GM12892 (cell line): Measurements from ENCODE around the gene FBLN2.

Experiments
- DNase-seq: peaks from one replicate; pipeline ENCODE4 v3.0.0; 2011; ENCODE audit not compliant: insufficient read length
- FAIRE-seq: peaks from 2 replicates; lab custom pipeline; 2011; peaks lifted over from hg19 to GRCh38; lab: Jason Lieb, UNC
- POLR2A ChIP-seq: IDR thresholded peaks from 2 replicates; pipeline ENCODE4 v1.6.1; 2011; ENCODE audit warnings: low read depth, low read length, control low read depth
- POLR2AphosphoS5 ChIP-seq: IDR thresholded peaks from 2 replicates; pipeline ENCODE4 v1.6.1; 2011; ENCODE audit warnings: low read depth, low read length, control low read depth
- TAF1 ChIP-seq: IDR thresholded peaks from 2 replicates; pipeline ENCODE4 v1.6.1; 2011; ENCODE audit warnings: low read depth, mild to moderate bottlenecking, control low read depth, low read length, borderline replicate concordance

FBLN2 gene

DNA sequence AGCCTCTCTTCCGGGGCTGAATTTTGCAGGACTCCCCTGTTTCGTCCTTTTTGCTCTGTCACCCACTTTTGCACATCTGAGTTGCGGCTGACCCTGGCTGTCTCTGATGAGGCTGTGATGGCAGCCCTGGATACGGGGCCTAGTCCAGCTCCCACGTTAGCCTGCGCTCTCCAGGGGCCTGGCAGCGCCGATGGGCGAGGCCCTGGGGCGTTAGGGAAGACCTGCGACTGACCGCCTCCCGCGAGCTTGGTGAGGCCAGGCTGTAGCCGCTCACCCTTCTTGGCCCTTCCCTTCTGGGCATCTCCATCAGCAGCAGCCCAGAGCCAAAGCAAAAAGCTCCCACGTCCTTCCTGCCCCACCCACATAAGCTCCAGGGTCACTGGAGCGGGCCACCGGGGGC lies 85.2 kb downstream of the FBLN2 start:
- TF ChIP-seq POLR2A (no peak), TAF1 (no peak), POLR2AphosphoS5 (no peak)

GRCh38 chr3:13634615-13635014 lies 85.7 kb downstream of the FBLN2 start:
- FAIRE-seq (no peak), DNase-seq (no peak)
- no peak for TF ChIP-seq POLR2A
- TF ChIP-seq POLR2AphosphoS5: no peak
- no peak for TF ChIP-seq TAF1

More for the DNA sequence above, 85.2 kb downstream of the FBLN2 start:
- DNase-seq (no peak), FAIRE-seq (no peak)

GRCh38 chr3:13636186-13636585 lies 87.3 kb downstream of the FBLN2 start:
- FAIRE-seq: no peak
- no peak for TF ChIP-seq POLR2A
- TF ChIP-seq TAF1: no peak
- no peak for TF ChIP-seq POLR2AphosphoS5
- no peak for DNase-seq

DNA sequence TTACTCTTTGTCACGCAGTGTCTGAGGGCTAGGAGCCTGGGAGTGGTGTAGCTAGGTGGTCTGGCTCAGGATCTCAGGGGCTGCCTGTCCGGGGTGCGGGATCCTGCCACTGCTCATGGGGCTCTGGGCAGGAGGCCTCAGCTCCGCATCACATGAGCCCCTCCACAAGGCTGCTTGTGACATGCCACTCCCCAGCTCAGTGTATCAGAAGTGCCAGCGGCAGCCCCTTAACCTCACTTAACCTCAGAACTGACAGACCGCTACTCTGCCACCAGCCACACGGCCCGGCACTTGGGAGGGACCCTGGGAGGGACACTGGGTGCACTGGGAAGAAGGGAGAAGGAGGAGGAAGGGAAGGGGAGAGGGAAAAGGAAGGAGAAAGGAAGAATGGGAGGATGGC lies 87.9 kb downstream of the FBLN2 start:
- no peak for FAIRE-seq
- DNase-seq: no peak
- TF ChIP-seq POLR2AphosphoS5: no peak
- no peak for TF ChIP-seq POLR2A
- no peak for TF ChIP-seq TAF1

GRCh38 chr3:13637311-13637891 lies 88.5 kb downstream of the FBLN2 start:
- DNase-seq (no peak), FAIRE-seq (no peak)
- TF ChIP-seq POLR2AphosphoS5 (no peak), TAF1 (no peak), POLR2A (no peak)

- TF ChIP-seq POLR2AphosphoS5 (no peak), POLR2A (no peak), TAF1 (no peak)
- DNase-seq (no peak), FAIRE-seq (no peak)
These were observed 89.0 kb downstream of the FBLN2 start for GRCh38 chr3:13637953-13638352.

- DNase-seq: no peak
- FAIRE-seq: no peak
- TF ChIP-seq TAF1 (no peak), POLR2AphosphoS5 (no peak), POLR2A (no peak)
These were observed 90.0 kb downstream of the FBLN2 start for GRCh38 chr3:13638927-13639326.

- no peak for DNase-seq
- no peak for FAIRE-seq
- TF ChIP-seq POLR2A (no peak), POLR2AphosphoS5 (no peak)
These were observed 93.7 kb downstream of the FBLN2 start for GRCh38 chr3:13642597-13642996.

DNA sequence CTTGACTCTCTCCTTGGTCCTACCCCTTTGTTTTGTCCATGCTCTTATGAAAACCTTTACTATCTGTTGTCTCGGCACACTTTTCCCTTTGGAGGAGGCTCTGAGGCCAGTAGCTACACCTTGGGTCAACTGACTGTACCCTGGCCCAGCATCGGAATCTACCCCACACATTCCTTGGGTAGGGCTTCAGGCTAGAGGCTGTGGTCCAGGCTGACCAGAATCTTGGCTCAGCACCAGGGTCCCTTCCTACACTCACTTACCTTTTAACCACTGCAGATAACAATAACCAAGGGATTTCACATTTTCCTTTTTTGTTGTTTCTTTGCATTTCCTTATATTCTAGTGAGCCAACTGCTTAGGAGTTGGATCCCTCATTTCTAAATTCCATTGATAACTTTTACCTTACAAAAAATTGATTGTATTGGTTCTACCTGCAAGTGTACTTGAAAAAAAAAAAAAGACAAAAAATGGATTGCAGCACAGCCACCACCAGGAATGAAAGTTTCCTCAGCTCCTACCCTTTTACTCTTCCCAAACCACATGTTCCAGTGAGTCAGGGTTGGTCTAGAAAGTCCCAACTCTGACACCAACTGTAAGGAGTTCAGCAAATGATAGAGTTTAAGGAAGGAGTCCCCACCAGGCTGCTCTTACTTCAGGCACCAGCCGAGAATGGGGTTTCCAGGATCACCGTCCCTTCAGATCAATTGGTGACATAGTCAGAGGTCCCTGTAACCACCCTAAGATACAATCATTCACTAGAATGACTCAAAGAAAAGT lies 95.6 kb downstream of the FBLN2 start:
- DNase-seq: no peak
- no peak for TF ChIP-seq POLR2A
- FAIRE-seq: no peak

GRCh38 chr3:13645801-13646637 lies 97.1 kb downstream of the FBLN2 start:
- DNase-seq (no peak), FAIRE-seq (no peak)
- TF ChIP-seq POLR2AphosphoS5: no peak
- no peak for TF ChIP-seq POLR2A
- no peak for TF ChIP-seq TAF1

DNA sequence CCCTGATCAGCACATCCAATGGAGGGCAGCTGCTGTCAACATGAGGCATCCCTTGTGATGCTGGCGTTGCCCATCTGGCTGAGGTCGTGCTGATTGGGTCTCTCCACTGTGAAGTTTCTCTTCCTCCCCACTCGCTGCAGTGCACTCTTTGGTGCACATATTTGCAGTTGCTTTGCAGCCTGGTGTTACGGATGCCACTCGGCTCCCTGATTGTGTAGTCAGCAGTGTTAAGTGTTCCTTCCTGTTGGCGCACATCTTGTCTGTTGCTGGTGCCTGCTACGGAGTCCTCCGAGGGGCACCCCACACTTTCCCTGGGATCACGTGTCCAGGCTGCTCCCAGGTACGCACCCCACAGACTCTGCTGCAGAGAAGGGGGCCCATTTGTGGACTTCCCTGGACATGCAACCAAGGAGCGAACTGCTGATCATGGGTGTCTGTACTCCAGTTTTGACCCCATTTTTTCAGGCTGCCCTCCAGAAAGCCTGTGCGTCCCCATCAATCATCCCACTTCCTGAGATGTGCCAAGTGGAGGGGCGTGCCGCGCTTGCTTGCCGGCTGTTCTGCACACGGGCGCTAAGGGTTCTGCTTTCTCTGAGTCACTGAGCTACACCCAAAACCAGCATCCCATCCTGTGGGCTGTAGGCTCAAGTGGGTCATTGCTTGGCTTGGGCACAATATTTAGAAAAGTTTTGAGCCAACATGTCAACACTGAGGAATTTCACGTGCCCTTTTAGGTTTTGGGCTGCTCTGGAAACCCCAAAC lies 98.6 kb downstream of the FBLN2 start:
- DNase-seq (no peak), FAIRE-seq (no peak)
- TF ChIP-seq POLR2A: no peak
- no peak for TF ChIP-seq POLR2AphosphoS5
- no peak for TF ChIP-seq TAF1
